Muscle of leg (tissue), 11 donors: Measurements from ENCODE around the gene CERS6. TPM values are rescaled to one million over a fixed set of nuclear protein-coding genes. Genes with fewer than 3 reads are reported as not detected.
A peak's percentile ranks its signal among the peaks of the same experiment; 100 is the strongest.

Experiments
- DNase-seq: peaks from one replicate; pipeline ENCODE4 v3.0.0; 2013
- H3K27ac ChIP-seq: one replicate; pipeline ENCODE4 v1.5.1; 2013; ENCODE audit warnings: mild to moderate bottlenecking, low read length, control low read depth
- H3K27me3 ChIP-seq: one replicate; pipeline ENCODE4 v1.6.1; 2013; ENCODE audit warnings: low read length; ENCODE audit not compliant: control insufficient read depth, insufficient read depth
- H3K36me3 ChIP-seq: one replicate; pipeline ENCODE4 v1.6.1; 2013; ENCODE audit warnings: low read length; ENCODE audit not compliant: control insufficient read depth, insufficient read depth
- H3K4me1 ChIP-seq: one replicate; pipeline ENCODE4 v1.6.1; 2013; ENCODE audit warnings: low read length; ENCODE audit not compliant: control insufficient read depth, insufficient read depth
- H3K4me3 ChIP-seq: one replicate; pipeline ENCODE4 v1.5.1; 2013; ENCODE audit warnings: low read length, control low read depth
- H3K9me3 ChIP-seq: replicated peaks from 2 replicates; pipeline ENCODE4 v1.6.1; 2013; ENCODE audit warnings: low read depth, low read length; ENCODE audit not compliant: control insufficient read depth
- WGBS: methylation state at CpG from one replicate; pipeline ENCODE4 v1.1.5; 2013; ENCODE audit warnings: missing lambda C conversion rate; ENCODE audit not compliant: insufficient coverage; 5-methylcytosine and 5-hydroxymethylcytosine counted together
- polyA plus RNA-seq, 8 donors: library from polyadenylated mRNA; unstranded; fragments of 120-200 nt; gene quantifications; one replicate each; pipeline versions ENCODE4 v1.2.1 to v1.2.3, GENCODE V29; 2013; ENCODE audit warnings: inconsistent platforms in 1 of 8, low replicate concordance in 1 of 8; ENCODE audit not compliant: insufficient read length in 8 of 8, insufficient read depth in 1 of 8
- total RNA-seq: library from RNA; stranded (reverse); fragments of 120-200 nt; gene quantifications from one replicate; pipeline ENCODE4 v1.2.4, GENCODE V29; 2013

The CERS6 gene
- total and polyA plus RNA-seq, 9 donors = 21.2 to 54.4 (median 39.0) TPM

- Histone ChIP-seq H3K27ac (no peak overlapping the region), H3K4me1 (no peaks in the 10 kb centered on the region), H3K4me3 (no peak overlapping the region), H3K27me3 (no peaks in the 10 kb centered on the region), H3K9me3 (no peaks in the 10 kb centered on the region), H3K36me3 (no peaks in the 10 kb centered on the region)
- WGBS = 80% methylated on average over 1 of the region's 2 CpGs
- no peak for DNase-seq
Measured at GRCh38 chr2:168671932-168672331, 215.9 kb downstream of the CERS6 start.

- peak; percentile 24 for DNase-seq
- Histone ChIP-seq H3K9me3 (no peaks in the 10 kb centered on the region), H3K27ac (no peak overlapping the region), H3K36me3 (no peaks in the 10 kb centered on the region), H3K27me3 (no peaks in the 10 kb centered on the region), H3K4me1 (no peaks in the 10 kb centered on the region), H3K4me3 (no peak overlapping the region)
- WGBS = 85% methylated on average over 3 of the region's 10 CpGs
Measured at GRCh38 chr2:168673265-168674189, 217.5 kb downstream of the CERS6 start.

GRCh38 chr2:168678153-168678853 is 222.2 kb downstream of the CERS6 start:
- no peaks in the 10 kb centered on the region for H3K9me3 ChIP-seq
- no peak overlapping the region for H3K27ac ChIP-seq
- no peaks in the 10 kb centered on the region for H3K27me3 ChIP-seq
- DNase-seq = no peak
- no peaks in the 10 kb centered on the region for H3K36me3 ChIP-seq
- WGBS = 80% methylated on average over 6 of the region's 10 CpGs
- no peaks in the 10 kb centered on the region for H3K4me1 ChIP-seq
- no peak overlapping the region for H3K4me3 ChIP-seq

GRCh38 chr2:168679081-168679480 is 223.0 kb downstream of the CERS6 start:
- Histone ChIP-seq H3K4me1 (no peaks in the 10 kb centered on the region), H3K36me3 (no peaks in the 10 kb centered on the region), H3K4me3 (no peak overlapping the region), H3K9me3 (no peaks in the 10 kb centered on the region), H3K27me3 (no peaks in the 10 kb centered on the region), H3K27ac (no peak overlapping the region)
- WGBS = 33% methylated on average over 1 of the region's 4 CpGs
- DNase-seq = no peak

GRCh38 chr2:168679741-168680310 is 223.8 kb downstream of the CERS6 start:
- no peak overlapping the region for H3K4me3 ChIP-seq
- no peaks in the 10 kb centered on the region for H3K9me3 ChIP-seq
- H3K36me3 ChIP-seq = no peaks in the 10 kb centered on the region
- H3K27me3 ChIP-seq = no peaks in the 10 kb centered on the region
- no peak for DNase-seq
- 88% methylated on average over 7 of the region's 8 CpGs for WGBS
- no peak overlapping the region for H3K27ac ChIP-seq
- H3K4me1 ChIP-seq = no peaks in the 10 kb centered on the region

- Histone ChIP-seq H3K36me3 (no peaks in the 10 kb centered on the region), H3K27ac (no peak overlapping the region), H3K4me1 (peaks cover 2% of the 10 kb centered on the region), H3K27me3 (no peaks in the 10 kb centered on the region), H3K4me3 (no peak overlapping the region), H3K9me3 (no peaks in the 10 kb centered on the region)
- WGBS = no CpG with 5 or more reads among the region's 1 CpG
- DNase-seq = no peak
Measured at GRCh38 chr2:168683996-168684395, 227.9 kb downstream of the CERS6 start.

- H3K36me3 ChIP-seq = no peaks in the 10 kb centered on the region
- WGBS = no CpG with 5 or more reads among the region's 3 CpGs
- no peaks in the 10 kb centered on the region for H3K9me3 ChIP-seq
- no peak overlapping the region for H3K27ac ChIP-seq
- no peak overlapping the region for H3K4me3 ChIP-seq
- no peaks in the 10 kb centered on the region for H3K27me3 ChIP-seq
- H3K4me1 ChIP-seq = peaks cover 2% of the 10 kb centered on the region
- DNase-seq = no peak
Measured at GRCh38 chr2:168684921-168685599, 229.0 kb downstream of the CERS6 start.

- H3K27me3 ChIP-seq = no peaks in the 10 kb centered on the region
- peak; percentile 30 for DNase-seq
- WGBS = 98% methylated on average over 8 of the region's 17 CpGs
- H3K4me3 ChIP-seq = no peak overlapping the region
- no peaks in the 10 kb centered on the region for H3K36me3 ChIP-seq
- no peaks in the 10 kb centered on the region for H3K9me3 ChIP-seq
- H3K27ac ChIP-seq = no peak overlapping the region
- H3K4me1 ChIP-seq = peaks cover 2% of the 10 kb centered on the region
Measured at GRCh38 chr2:168685600-168686451, 229.8 kb downstream of the CERS6 start.

- Histone ChIP-seq H3K9me3 (no peaks in the 10 kb centered on the region), H3K4me1 (peaks cover 2% of the 10 kb centered on the region), H3K4me3 (no peak overlapping the region), H3K27me3 (no peaks in the 10 kb centered on the region), H3K27ac (no peak overlapping the region), H3K36me3 (peaks cover 6% of the 10 kb centered on the region)
- DNase-seq = no peak
- WGBS = 100% methylated on average over 1 of the region's 4 CpGs
Measured at GRCh38 chr2:168686452-168687191, 230.6 kb downstream of the CERS6 start.
